VCaP (cell line): ENCODE data around the gene AHCTF1.
"Not testable (repeated sequence)": the region's sequence is repeated elsewhere in the genome, so short reads cannot be mapped to it uniquely, and the experiment has no call there.

Source experiments
- H3K27ac ChIP-seq: fragments of 450-650 bp; 2 replicates; pipeline ENCODE4 v1.5.1; 2017
- TF ChIP-seq, protein P1 (sequence below): fragments of 450-650 bp; conservative IDR thresholded peaks from 2 replicates; pipeline ENCODE4 v1.5.1; 2017; ENCODE audit warnings: mild to moderate bottlenecking, moderate library complexity

Gene AHCTF1

DNA sequence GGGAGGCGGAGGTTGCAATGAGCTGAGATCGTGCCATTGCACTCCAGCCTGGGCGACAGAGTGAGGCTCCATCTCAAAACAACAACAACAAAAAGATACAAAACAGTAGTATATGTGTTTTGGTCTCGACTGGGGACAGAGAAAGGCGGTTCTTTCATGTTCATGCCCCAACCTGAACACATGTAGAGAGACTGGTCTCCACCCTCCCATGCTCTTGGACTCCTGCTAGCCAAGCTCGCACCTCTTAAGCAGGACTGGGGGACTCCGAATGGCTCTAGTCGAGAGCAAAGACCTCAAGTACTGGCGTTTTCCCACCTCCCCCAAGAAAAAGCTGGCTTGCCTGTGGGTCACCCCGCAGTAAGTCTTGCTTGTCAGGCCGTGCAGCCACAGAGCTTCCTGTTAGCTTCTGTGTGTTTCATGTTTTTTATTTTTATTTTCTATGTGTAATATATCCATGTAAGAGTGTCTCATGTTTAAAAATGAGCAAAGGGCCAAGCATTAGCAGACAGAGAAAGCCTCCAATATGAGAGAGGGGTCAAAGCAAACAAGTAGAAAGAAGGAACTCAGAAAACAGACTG lies 116.0 kb downstream of the AHCTF1 start:
- TF ChIP-seq, protein P1, sequence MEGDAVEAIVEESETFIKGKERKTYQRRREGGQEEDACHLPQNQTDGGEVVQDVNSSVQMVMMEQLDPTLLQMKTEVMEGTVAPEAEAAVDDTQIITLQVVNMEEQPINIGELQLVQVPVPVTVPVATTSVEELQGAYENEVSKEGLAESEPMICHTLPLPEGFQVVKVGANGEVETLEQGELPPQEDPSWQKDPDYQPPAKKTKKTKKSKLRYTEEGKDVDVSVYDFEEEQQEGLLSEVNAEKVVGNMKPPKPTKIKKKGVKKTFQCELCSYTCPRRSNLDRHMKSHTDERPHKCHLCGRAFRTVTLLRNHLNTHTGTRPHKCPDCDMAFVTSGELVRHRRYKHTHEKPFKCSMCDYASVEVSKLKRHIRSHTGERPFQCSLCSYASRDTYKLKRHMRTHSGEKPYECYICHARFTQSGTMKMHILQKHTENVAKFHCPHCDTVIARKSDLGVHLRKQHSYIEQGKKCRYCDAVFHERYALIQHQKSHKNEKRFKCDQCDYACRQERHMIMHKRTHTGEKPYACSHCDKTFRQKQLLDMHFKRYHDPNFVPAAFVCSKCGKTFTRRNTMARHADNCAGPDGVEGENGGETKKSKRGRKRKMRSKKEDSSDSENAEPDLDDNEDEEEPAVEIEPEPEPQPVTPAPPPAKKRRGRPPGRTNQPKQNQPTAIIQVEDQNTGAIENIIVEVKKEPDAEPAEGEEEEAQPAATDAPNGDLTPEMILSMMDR: no peak
- H3K27ac ChIP-seq: no peak overlapping the region

DNA sequence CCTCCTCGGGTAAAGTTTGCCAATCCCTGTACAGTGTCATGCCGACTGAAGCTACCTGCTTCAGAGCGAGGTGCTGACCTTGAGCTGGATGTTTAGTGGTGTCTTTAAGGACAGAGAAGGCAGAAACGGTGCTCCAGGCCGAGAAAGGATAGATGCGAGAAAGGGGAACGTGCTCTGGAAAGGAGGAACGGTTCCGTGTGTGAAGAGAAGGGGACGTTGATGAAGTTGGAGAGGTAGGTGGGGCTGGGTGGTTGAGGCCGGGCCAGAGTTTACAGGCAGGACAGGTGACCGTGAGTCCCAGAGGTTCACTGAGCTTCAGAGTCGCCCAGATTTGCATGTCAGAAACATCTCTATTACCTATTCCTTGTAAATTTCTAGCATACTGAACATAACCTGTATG lies 116.9 kb downstream of the AHCTF1 start:
- H3K27ac ChIP-seq: no peak overlapping the region
- TF ChIP-seq, protein P1: no peak

DNA sequence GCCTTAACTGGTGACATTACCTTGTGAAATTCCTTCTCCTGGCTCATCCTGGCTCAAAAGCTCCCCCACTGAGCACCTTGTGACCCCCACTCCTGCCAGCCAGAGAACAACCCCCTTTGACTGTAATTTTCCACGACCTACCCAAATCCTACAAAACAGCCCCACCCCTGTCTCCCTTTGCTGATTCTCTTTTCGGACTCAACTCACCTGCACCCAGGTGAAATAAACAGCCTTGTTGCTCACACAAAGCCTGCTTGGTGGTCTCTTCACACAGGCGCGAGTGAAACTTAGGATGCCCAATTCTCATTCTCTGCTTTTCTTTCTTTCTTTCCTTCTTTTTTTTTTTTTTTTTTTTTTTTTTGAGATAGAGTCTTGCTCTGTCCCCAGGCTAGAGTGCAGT lies 118.4 kb downstream of the AHCTF1 start:
- H3K27ac ChIP-seq: not testable (repeated sequence)

DNA sequence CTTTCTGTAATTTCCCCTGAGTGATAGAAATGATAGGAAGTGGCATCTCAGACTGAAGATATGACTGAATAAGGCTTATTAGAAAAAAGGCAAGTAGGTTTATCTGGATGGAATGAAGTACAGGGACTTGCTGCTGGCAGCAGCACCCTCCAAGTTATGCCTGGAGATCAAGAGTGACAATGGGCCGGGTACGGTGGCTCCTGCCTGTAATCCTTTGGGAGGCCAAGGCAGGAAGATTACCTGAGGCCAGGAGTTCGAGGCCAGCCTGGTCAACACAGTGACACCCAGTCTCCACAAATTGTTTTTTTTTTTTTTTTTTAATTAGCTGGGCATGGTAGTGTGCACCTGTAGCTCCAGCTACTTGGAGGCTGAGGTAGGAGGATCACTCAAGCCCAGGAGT lies 119.8 kb downstream of the AHCTF1 start:
- TF ChIP-seq, protein P1: no peak
- H3K27ac ChIP-seq: no peak overlapping the region

DNA sequence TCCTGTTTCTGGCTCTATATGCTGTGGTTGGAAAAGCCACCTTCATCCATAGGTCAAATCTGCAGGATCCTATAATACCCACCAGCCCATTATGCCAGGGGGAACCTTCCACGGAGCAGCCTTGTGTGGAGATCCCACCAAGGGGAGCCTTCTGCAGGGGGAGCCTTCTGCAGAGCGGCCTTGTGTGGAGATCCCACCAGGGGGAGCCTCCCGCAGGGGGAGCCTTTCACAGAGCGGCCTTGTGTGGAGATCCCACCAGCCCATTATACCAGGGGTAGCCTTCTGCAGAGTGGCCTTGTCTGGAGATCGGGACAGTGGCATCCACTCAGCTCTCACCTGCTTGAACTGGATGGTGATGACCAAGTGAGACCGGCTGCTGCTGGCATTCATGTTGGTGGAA lies 122.3 kb downstream of the AHCTF1 start:
- TF ChIP-seq, protein P1: no peak

DNA sequence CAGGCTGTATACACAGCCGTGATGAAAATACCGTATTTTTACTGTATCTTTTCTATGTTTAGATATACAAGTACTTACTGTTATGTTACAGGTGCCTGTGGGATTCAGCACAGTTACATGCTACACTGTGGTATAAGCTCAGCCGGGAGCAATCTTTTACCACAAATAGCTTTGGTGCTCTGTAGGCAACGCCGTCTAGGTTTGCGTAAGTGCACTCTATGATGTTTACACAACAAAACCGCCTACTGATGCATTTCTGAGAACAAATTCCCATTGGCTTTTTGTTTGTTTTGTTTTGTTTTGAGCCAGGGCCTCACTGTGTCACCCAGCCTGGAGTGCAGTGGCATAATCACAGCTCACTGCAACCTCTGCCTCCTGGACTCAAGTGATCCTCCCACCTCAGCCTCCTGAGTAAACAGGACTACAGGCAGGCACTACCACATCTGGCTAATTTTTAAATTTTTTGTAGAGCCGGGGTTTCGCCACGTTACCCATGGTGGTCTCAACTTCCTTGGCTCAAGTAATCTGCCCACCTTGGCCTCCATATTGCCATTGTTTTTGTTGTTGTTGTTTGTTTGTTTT lies 126.5 kb downstream of the AHCTF1 start:
- H3K27ac ChIP-seq: no peak overlapping the region
- TF ChIP-seq, protein P1: no peak

More for the DNA sequence above, 122.3 kb downstream of the AHCTF1 start:
- H3K27ac ChIP-seq: no peak overlapping the region

DNA sequence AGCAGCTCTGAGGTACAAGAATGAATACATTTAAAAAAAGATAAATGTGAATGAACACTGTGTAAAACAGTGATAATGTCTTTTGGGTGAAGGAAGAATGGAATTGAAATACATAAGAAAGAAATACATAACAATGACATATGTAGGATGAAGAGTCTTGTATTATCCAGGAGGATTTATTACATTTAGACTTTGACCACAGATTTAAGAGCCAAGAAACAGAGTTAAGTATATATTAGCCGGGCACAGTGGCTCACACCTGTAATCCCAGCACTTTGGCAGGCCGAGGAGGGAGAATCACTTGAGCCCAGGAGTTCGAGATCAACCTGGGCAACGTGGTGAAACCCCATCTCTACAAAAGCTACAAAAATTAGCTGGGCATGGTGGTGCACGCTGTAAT lies 127.9 kb downstream of the AHCTF1 start:
- H3K27ac ChIP-seq: no peak overlapping the region
- TF ChIP-seq, protein P1: no peak

DNA sequence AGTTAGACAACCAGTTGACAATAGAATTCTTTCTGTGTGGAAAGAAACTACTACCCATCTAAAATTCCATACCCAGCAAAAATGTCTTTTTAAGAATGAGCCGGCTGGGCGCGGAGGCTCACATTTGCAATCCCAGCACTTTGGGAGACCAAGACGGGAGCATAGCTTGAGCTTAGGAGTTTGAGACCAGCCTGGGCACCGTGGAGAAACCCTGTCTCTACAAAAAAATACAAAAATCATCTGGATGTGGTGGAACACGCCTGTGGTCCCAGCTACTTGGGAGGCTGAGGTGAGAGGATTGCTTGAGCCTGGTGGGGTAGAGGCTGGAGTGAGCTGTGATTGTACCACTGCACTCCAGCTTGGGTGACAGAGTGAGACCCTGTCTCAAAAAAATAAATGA lies 128.4 kb downstream of the AHCTF1 start:
- no peak overlapping the region for H3K27ac ChIP-seq
- TF ChIP-seq, protein P1: no peak
